HepG2 (cell line): ENCODE data around the gene GTF3A. TPM values are rescaled to one million over a fixed set of nuclear protein-coding genes. Genes with fewer than 3 reads are reported as not detected.

Experiments
- AKAP8 ChIP-seq: sonication (generic); formaldehyde crosslinking; IDR thresholded peaks from 2 replicates; pipeline ENCODE4 v1.5.1; 2020; ENCODE audit warnings: mild to moderate bottlenecking, missing genetic modification reagents
- CREB1 ChIP-seq, 2 experiments: fragments of 450-650 bp in 1 of 2; IDR thresholded peaks; 2 replicates each; pipeline ENCODE4 v1.6.1; 2016 to 2017; ENCODE audit warnings: control low read depth in 1 of 2, mild to moderate bottlenecking in 1 of 2, missing compliant biosample characterization in 1 of 2, missing genetic modification characterization in 1 of 2
- GABPB1 ChIP-seq: IDR thresholded peaks from 2 replicates; pipeline ENCODE4 v1.6.1; 2016; ENCODE audit warnings: mild to moderate bottlenecking, missing genetic modification reagents, moderate library complexity, missing compliant biosample characterization
- KDM5B ChIP-seq: sonication (generic); formaldehyde crosslinking; IDR thresholded peaks from 2 replicates; pipeline ENCODE4 v1.4.0; 2020; ENCODE audit warnings: missing genetic modification reagents, mild to moderate bottlenecking, borderline replicate concordance
- MAF1 ChIP-seq: sonication (generic); formaldehyde crosslinking; IDR thresholded peaks from 2 replicates; pipeline ENCODE4 v1.5.0; 2020; ENCODE audit warnings: missing genetic modification reagents, borderline replicate concordance
- MAFK ChIP-seq, 2 experiments: IDR thresholded peaks in 1 of 2; conservative IDR thresholded peaks in 1 of 2; 2 replicates each; pipeline ENCODE4 v1.6.1; 2011; ENCODE audit warnings: improper control_type of control experiment in 2 of 2, low read length in 2 of 2
- NCOA1 ChIP-seq: sonication (generic); formaldehyde crosslinking; IDR thresholded peaks from 2 replicates; pipeline ENCODE4 v1.9.0; 2021; ENCODE audit warnings: missing genetic modification reagents
- NR2F6 ChIP-seq, 2 experiments: IDR thresholded peaks; 2 replicates each; pipeline ENCODE4 v1.6.1; 2016; ENCODE audit warnings: antibody characterized with exemption in 1 of 2, mild to moderate bottlenecking in 1 of 2
- PHF5A ChIP-seq: IDR thresholded peaks from one replicate; pipeline ENCODE4 v1.6.1; 2018; ENCODE audit warnings: low read depth, missing genetic modification reagents; ENCODE audit not compliant: unreplicated experiment
- PITX1 ChIP-seq: sonication (generic); formaldehyde crosslinking; IDR thresholded peaks from 2 replicates; pipeline ENCODE4 v1.5.1; 2020; ENCODE audit warnings: mild to moderate bottlenecking, missing genetic modification reagents
- SMC3 ChIP-seq: IDR thresholded peaks from 2 replicates; pipeline ENCODE4 v1.6.1; 2011; ENCODE audit warnings: low read length, improper control_type of control experiment
- TP53 ChIP-seq: sonication (generic); formaldehyde crosslinking; conservative IDR thresholded peaks from 2 replicates; pipeline ENCODE4 v1.4.0; 2020; ENCODE audit warnings: missing genetic modification reagents
- UBTF ChIP-seq: sonication (generic); formaldehyde crosslinking; IDR thresholded peaks from 2 replicates; pipeline ENCODE4 v1.4.0; 2020; ENCODE audit warnings: mild to moderate bottlenecking, missing genetic modification reagents
- ZBTB4 ChIP-seq: sonication (generic); formaldehyde crosslinking; IDR thresholded peaks from 2 replicates; pipeline ENCODE4 v1.4.0; 2020; ENCODE audit warnings: missing genetic modification reagents, mild to moderate bottlenecking, borderline replicate concordance
- ZC3H4 ChIP-seq: sonication (generic); formaldehyde crosslinking; IDR thresholded peaks from 2 replicates; pipeline ENCODE4 v1.4.0; 2020; ENCODE audit warnings: missing genetic modification reagents, borderline replicate concordance
- ZGPAT ChIP-seq: IDR thresholded peaks from 2 replicates; pipeline ENCODE4 v1.6.1; 2016; ENCODE audit warnings: mild to moderate bottlenecking
- ZNF296 ChIP-seq: sonication (generic); formaldehyde crosslinking; conservative IDR thresholded peaks from 2 replicates; pipeline ENCODE4 v1.5.0; 2020; ENCODE audit warnings: mild to moderate bottlenecking, missing genetic modification reagents
- ZNF761 ChIP-seq: sonication (generic); formaldehyde crosslinking; conservative IDR thresholded peaks from 2 replicates; pipeline ENCODE4 v1.4.0; 2020; ENCODE audit warnings: mild to moderate bottlenecking, missing genetic modification reagents
- ZNF891 ChIP-seq: sonication (generic); formaldehyde crosslinking; IDR thresholded peaks from 2 replicates; pipeline ENCODE4 v1.5.0; 2020; ENCODE audit warnings: mild to moderate bottlenecking, missing genetic modification reagents
- polyA plus RNA-seq, 8 experiments: library from polyadenylated mRNA; depleted of rRNA in 3 of 8; stranded (reverse) in 7 of 8; unstranded in 1 of 8; fragments of >200 nt; fragmentation: Illumina TruSeq in 4 of 8; extraction: Trizol in 4 of 8; gene quantifications; 2 replicates each; pipeline versions ENCODE4 v1.2.1 to v1.2.3, GENCODE V29; 2011 to 2016; ENCODE audit warnings: low read depth in 4 of 8, missing spikeins in 1 of 8, mixed read lengths in 1 of 8; ENCODE audit not compliant: insufficient read depth in 1 of 8
- total RNA-seq, 5 experiments: library from RNA; depleted of rRNA; stranded (reverse); fragments of >200 nt; fragmentation: Illumina TruSeq; extraction: Trizol; gene quantifications; 2 replicates each; pipeline ENCODE4 v1.2.3, GENCODE V29; 2016; ENCODE audit warnings: low read depth in 1 of 5
- TF ChIP-seq, protein P1 (sequence below): IDR thresholded peaks from 2 replicates; pipeline ENCODE4 v1.6.1; 2016; ENCODE audit warnings: missing compliant biosample characterization, missing genetic modification reagents, borderline replicate concordance

GTF3A gene
- total and polyA plus RNA-seq, 2 of the 13 experiments (the other 11 are each of a cell fraction or from before 2014, with no cell fraction given) = 42.1 to 176 TPM

- TF ChIP-seq ZNF891 (no peak), PHF5A (CRISPR knock-in tag) (no peak), NR2F6 (IDR thresholded peaks at IDR 0.05) (no peak), NR2F6 (CRISPR knock-in tag; IDR thresholded peaks at IDR 0.05) (no peak), MAFK (conservative IDR thresholded peaks at IDR 0.05 in 1 of 2, IDR thresholded peaks at IDR 0.05 in 1 of 2; ENCODE audit: low read length in 2 of 2) (peak; percentile 40 to 41; a peak in 3 of 4 replicates), SMC3 (peak; percentile 76), PITX1 (CRISPR knock-in tag) (peak; percentile 39; the same call in 1 of the 2 replicates), ZNF761 (CRISPR knock-in tag) (no peak), ZNF296 (CRISPR knock-in tag) (no peak), MAF1 (CRISPR knock-in tag) (no peak), NCOA1 (CRISPR knock-in tag) (no peak), UBTF (CRISPR knock-in tag) (no peak), GABPB1 (peak; percentile 31; the same call in 1 of the 2 replicates), CREB1 (IDR thresholded peaks at IDR 0.05) (no peak), CREB1 (CRISPR knock-in tag; IDR thresholded peaks at IDR 0.05) (no peak), TP53 (CRISPR knock-in tag) (no peak), ZGPAT (CRISPR knock-in tag) (no peak), KDM5B (CRISPR knock-in tag) (no peak; the same call in 1 of the 2 replicates), ZC3H4 (CRISPR knock-in tag) (no peak), AKAP8 (CRISPR knock-in tag) (no peak), ZBTB4 (no peak)
- TF ChIP-seq, protein P1, sequence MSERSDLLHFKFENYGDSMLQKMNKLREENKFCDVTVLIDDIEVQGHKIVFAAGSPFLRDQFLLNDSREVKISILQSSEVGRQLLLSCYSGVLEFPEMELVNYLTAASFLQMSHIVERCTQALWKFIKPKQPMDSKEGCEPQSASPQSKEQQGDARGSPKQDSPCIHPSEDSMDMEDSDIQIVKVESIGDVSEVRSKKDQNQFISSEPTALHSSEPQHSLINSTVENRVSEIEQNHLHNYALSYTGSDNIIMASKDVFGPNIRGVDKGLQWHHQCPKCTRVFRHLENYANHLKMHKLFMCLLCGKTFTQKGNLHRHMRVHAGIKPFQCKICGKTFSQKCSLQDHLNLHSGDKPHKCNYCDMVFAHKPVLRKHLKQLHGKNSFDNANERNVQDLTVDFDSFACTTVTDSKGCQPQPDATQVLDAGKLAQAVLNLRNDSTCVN (CRISPR knock-in tag) = 0 out of 2 replicates have a peak, but pooled peaks have one; percentile 30
Measured at GRCh38 chr13:27379694-27380641, 44.5 kb upstream of the GTF3A start (continued).
